ENCODE results near the gene SIGLEC6.

The SIGLEC6 gene

GRCh38 chr19:51491586-51491985 is 39.9 kb downstream of the SIGLEC6 start:
- H3K4me3 ChIP-seq (replicated peaks in 1 of 2; ENCODE audit: low read depth in 2 of 2, low read length in 2 of 2), result no peak overlapping the region
- DNase-seq (ENCODE audit: low read depth in 2 of 2), result no peak
- TF ChIP-seq CTCF (IDR thresholded peaks at IDR 0.05; ENCODE audit: low read depth, low read length), result no peak

GRCh38 chr19:51490676-51491075 is 40.8 kb downstream of the SIGLEC6 start:
- DNase-seq (ENCODE audit: low read depth in 2 of 2), result no peak
- TF ChIP-seq CTCF (IDR thresholded peaks at IDR 0.05; ENCODE audit: low read depth, low read length), result no peak
- H3K4me3 ChIP-seq (replicated peaks in 1 of 2; ENCODE audit: low read depth in 2 of 2, low read length in 2 of 2), result no peak overlapping the region

GRCh38 chr19:51489113-51489512 is 42.4 kb downstream of the SIGLEC6 start:
- H3K4me3 ChIP-seq (replicated peaks in 1 of 2; ENCODE audit: low read depth in 2 of 2, low read length in 2 of 2), result no peak overlapping the region
- no peak for DNase-seq (ENCODE audit: low read depth in 2 of 2)
- no peak for TF ChIP-seq CTCF (IDR thresholded peaks at IDR 0.05; ENCODE audit: low read depth, low read length)

GRCh38 chr19:51488491-51488890 is 43.0 kb downstream of the SIGLEC6 start:
- no peak overlapping the region for H3K4me3 ChIP-seq (replicated peaks in 1 of 2; ENCODE audit: low read depth in 2 of 2, low read length in 2 of 2)
- TF ChIP-seq CTCF (IDR thresholded peaks at IDR 0.05; ENCODE audit: low read depth, low read length), result no peak
- no peak for DNase-seq (ENCODE audit: low read depth in 2 of 2)

- TF ChIP-seq CTCF (IDR thresholded peaks at IDR 0.05; ENCODE audit: low read depth, low read length), result no peak
- no peak for DNase-seq (ENCODE audit: low read depth in 2 of 2)
- H3K4me3 ChIP-seq (replicated peaks in 1 of 2; ENCODE audit: low read depth in 2 of 2, low read length in 2 of 2), result no peak overlapping the region
Observed at GRCh38 chr19:51485960-51486660, 45.4 kb downstream of the SIGLEC6 start.

- peak; percentile 17 to 19 for DNase-seq (ENCODE audit: low read depth in 2 of 2)
- no peak overlapping the region for H3K4me3 ChIP-seq (replicated peaks in 1 of 2; ENCODE audit: low read depth in 2 of 2, low read length in 2 of 2)
- no peak for TF ChIP-seq CTCF (IDR thresholded peaks at IDR 0.05; ENCODE audit: low read depth, low read length)
Observed at GRCh38 chr19:51480590-51480989, 50.9 kb downstream of the SIGLEC6 start.

Measured in cardiac fibroblast (primary cell).